ENCODE data around the gene NTSR1.

DNA sequence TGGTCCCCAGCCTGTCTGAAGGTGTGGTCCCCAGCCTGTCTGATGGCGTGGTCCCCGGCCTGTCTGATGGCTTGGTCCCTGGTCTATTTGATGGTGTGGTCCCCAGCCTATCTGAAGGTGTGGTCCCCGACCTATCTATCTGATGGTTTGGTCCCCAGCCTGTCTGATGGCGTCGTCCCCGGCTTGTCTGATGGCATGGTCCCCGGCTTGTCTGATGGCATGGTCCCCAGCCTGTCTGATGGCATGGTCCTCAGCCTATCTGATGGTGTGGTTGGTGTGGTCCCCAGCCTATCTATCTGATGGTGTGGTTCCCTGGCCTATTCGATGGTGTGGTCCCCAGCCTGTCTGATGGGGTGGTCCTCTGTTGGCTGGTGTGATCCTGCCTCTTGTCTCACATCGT, 69.4 kb downstream of the NTSR1 start:
- no peak for TF ChIP-seq POLR2A (IDR thresholded peaks at IDR 0.05)
- TF ChIP-seq, protein P1, sequence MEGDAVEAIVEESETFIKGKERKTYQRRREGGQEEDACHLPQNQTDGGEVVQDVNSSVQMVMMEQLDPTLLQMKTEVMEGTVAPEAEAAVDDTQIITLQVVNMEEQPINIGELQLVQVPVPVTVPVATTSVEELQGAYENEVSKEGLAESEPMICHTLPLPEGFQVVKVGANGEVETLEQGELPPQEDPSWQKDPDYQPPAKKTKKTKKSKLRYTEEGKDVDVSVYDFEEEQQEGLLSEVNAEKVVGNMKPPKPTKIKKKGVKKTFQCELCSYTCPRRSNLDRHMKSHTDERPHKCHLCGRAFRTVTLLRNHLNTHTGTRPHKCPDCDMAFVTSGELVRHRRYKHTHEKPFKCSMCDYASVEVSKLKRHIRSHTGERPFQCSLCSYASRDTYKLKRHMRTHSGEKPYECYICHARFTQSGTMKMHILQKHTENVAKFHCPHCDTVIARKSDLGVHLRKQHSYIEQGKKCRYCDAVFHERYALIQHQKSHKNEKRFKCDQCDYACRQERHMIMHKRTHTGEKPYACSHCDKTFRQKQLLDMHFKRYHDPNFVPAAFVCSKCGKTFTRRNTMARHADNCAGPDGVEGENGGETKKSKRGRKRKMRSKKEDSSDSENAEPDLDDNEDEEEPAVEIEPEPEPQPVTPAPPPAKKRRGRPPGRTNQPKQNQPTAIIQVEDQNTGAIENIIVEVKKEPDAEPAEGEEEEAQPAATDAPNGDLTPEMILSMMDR (IDR thresholded peaks at IDR 0.05 in 4 of 5, conservative IDR thresholded peaks at IDR 0.05 in 1 of 5): no peak
